Testis (tissue), 3 donors: ENCODE measurements around the gene PDF. TPM values are rescaled to one million over a fixed set of nuclear protein-coding genes. Genes with fewer than 3 reads are reported as not detected.

Source experiments
- DNase-seq: peaks from one replicate; pipeline ENCODE4 v3.0.0-alpha.2; 2019
- H3K27ac ChIP-seq, 2 donors: fragments of 200-600 bp; sonication (generic); one replicate each; pipeline ENCODE4 v1.5.1; 2019
- H3K27me3 ChIP-seq: fragments of 200-600 bp; sonication (generic); one replicate; pipeline ENCODE4 v1.5.1; 2019
- H3K36me3 ChIP-seq: fragments of 200-600 bp; sonication (generic); one replicate; pipeline ENCODE4 v1.5.1; 2017; ENCODE audit warnings: low read depth; ENCODE audit errors: missing control alignments
- H3K4me1 ChIP-seq: fragments of 200-600 bp; sonication (generic); one replicate; pipeline ENCODE4 v1.5.1; 2019
- H3K4me3 ChIP-seq, 2 donors: fragments of 200-600 bp; sonication (generic); one replicate each; pipeline ENCODE4 v1.5.1; 2017 to 2019
- H3K9me3 ChIP-seq: fragments of 200-600 bp; sonication (generic); one replicate; pipeline ENCODE4 v1.5.1; 2017
- POLR2A ChIP-seq: fragments of 450-650 bp; IDR thresholded peaks from one replicate; pipeline ENCODE4 v1.6.1; 2017; ENCODE audit warnings: antibody characterized with exemption, mild to moderate bottlenecking, moderate library complexity
- WGBS, 2 donors: methylation state at CpG; one replicate each; pipeline ENCODE4 v1.1.5; 2018; 5-methylcytosine and 5-hydroxymethylcytosine counted together
- intact Hi-C: fragments of 100-400 bp; cut with DNase I; formaldehyde crosslinking; loops from one replicate; pipeline ENCODE4 v1.15.1; 2023; ENCODE audit warnings: low total_unique reads
- polyA plus RNA-seq: library from polyadenylated mRNA; stranded (reverse); fragments of 350-450 nt; fragmentation: Illumina TruSeq; extraction: RNeasy Lipid Tissue Mini Kit (QIAGEN cat#74804); gene quantifications from one replicate; pipeline ENCODE4 v1.2.3, GENCODE V29; 2014; ENCODE audit warnings: low read depth, low replicate concordance; ENCODE audit not compliant: insufficient read depth
- total RNA-seq, 2 donors: library from RNA; depleted of rRNA; stranded (reverse); fragments of >200 nt; gene quantifications; one replicate each; pipeline ENCODE4 v1.2.3, GENCODE V29; 2016
- TF ChIP-seq, protein P1 (sequence below), 3 experiments: fragments of 450-650 bp in 2 of 3; fragments of 200-600 bp in 1 of 3; sonication (generic) in 1 of 3; IDR thresholded peaks; one replicate each; pipeline ENCODE4 v1.5.1; 2016 to 2019; ENCODE audit warnings: antibody characterized with exemption in 3 of 3, mild to moderate bottlenecking in 2 of 3, moderate library complexity in 1 of 3

PDF gene
- total and polyA plus RNA-seq, 3 donors from 2014 or later, result 3.9 to 27.9 (median 25.7) TPM

DNA sequence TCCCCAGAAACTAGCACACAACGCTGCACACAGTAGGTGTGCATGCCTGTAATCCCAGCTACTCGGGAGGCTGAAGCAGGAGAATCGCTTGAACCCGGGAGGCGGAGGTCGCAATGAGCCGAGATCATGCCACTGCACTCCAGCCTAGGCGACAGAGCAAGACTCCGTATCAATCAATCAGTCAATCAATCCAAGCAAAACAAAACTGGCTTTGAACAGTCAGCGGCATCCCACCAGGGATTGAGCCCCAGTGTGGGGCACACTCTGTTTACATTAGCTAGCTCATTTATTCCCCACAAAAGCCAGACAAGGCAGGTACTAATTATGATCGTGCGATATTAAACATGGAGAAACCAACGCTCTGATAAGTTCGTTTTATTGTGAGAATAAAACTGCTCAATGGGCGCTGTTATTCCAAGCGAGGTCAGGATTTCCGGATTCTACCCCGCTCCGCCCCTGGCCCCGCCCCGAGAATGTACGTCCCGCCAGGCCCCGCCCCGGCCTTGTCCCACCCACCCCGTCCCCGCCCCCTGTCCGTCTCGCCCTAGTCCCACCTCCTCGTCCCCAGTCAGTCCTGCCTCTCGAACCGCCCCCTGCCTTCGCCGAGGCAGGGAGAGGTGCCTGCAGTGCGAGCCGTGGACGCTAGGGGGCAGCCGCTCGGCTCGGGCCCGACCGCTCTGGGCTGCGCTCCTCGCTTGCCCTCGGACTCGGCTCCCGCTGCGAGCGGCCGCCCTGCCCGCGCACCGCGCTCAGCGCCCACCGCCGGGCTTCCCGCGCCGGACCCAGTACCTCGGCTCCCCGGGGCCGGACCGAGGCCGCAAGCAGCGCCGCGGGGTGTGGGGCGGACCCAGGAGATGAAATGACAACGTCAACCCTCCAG is 19.5 kb downstream of the PDF start, which contains the start of gene VPS4A:
VPS4A (plus strand) TSS at position 698 of the 880 bp plus-strand sequence; CDS start at position 860, 162 bp downstream.
- Histone ChIP-seq H3K4me3 (peak within 1 kb of the TSS; percentile 82 to 96), H3K27ac (peak within 1 kb of the TSS; percentile 64 to 89), H3K27me3 (no peaks in the 10 kb centered on the region), H3K36me3 (no peaks in the 10 kb centered on the region), H3K9me3 (no peaks in the 10 kb centered on the region), H3K4me1 (peaks cover 9% of the 10 kb centered on the region)
- DNase-seq, result peak; percentile 98
- 12 to 28% methylated on average over 17 to 42 of the region's 70 CpGs for WGBS, 2 donors
- TF ChIP-seq, protein P1, sequence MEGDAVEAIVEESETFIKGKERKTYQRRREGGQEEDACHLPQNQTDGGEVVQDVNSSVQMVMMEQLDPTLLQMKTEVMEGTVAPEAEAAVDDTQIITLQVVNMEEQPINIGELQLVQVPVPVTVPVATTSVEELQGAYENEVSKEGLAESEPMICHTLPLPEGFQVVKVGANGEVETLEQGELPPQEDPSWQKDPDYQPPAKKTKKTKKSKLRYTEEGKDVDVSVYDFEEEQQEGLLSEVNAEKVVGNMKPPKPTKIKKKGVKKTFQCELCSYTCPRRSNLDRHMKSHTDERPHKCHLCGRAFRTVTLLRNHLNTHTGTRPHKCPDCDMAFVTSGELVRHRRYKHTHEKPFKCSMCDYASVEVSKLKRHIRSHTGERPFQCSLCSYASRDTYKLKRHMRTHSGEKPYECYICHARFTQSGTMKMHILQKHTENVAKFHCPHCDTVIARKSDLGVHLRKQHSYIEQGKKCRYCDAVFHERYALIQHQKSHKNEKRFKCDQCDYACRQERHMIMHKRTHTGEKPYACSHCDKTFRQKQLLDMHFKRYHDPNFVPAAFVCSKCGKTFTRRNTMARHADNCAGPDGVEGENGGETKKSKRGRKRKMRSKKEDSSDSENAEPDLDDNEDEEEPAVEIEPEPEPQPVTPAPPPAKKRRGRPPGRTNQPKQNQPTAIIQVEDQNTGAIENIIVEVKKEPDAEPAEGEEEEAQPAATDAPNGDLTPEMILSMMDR (IDR thresholded peaks at IDR 0.05), result peak; percentile 88 to 96 (median 93)
- TF ChIP-seq POLR2A, result no peak
- intact Hi-C loops, result no loop called here

DNA sequence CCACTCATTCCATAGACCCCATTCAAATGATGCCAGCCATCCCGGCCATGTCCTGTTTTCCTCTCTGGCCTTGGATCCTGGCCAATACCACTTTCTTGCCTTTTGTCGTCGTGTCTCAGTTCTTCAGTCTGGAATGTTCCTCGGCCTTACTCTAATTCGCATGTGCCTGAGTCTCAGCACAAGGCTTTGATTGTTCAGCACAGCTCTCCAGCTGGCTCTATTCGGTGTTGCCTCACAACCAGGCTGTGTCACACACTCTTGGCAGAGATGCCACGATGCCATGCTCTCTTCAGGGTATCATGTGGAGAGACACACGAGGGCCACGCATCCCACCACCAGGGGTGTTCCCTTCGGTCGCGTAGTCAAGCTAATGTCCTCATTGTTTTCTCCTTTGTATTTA is 21.1 kb downstream of the PDF start:
- WGBS, 2 donors, result 77 to 80% methylated on average over 12 of the region's 12 CpGs
- H3K9me3 ChIP-seq, result no peaks in the 10 kb centered on the region
- H3K36me3 ChIP-seq, result no peaks in the 10 kb centered on the region
- H3K4me3 ChIP-seq, result no peak overlapping the region
- H3K27me3 ChIP-seq, result no peaks in the 10 kb centered on the region
- peaks cover 9% of the 10 kb centered on the region for H3K4me1 ChIP-seq
- no peak for DNase-seq
- no peak overlapping the region for H3K27ac ChIP-seq
- intact Hi-C loops, result no loop called here
- TF ChIP-seq POLR2A, result no peak
- TF ChIP-seq, protein P1 (IDR thresholded peaks at IDR 0.05), result no peak

DNA sequence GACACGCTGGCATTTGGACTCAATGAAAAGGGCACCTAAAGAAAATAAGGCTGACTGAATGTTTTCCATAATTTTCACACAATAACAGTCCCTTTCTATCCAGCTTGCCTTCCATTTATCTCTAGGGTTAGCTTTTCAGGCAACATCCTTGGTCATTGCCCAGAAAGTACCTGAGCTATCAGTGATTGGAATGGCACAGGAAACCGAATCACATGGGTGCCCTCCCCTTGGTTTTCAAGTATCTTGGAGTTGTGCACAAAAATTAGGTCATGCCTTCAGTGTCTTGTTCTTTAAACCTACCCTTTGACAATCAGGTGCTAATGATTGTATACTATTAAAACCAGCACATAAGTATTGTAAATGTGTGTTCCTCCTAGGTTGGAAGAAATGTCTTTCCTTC is 22.5 kb downstream of the PDF start:
- H3K9me3 ChIP-seq, result no peaks in the 10 kb centered on the region
- TF ChIP-seq POLR2A, result no peak
- TF ChIP-seq, protein P1 (IDR thresholded peaks at IDR 0.05), result no peak
- intact Hi-C loops, result no loop called here
- H3K36me3 ChIP-seq, result no peaks in the 10 kb centered on the region
- H3K27me3 ChIP-seq, result no peaks in the 10 kb centered on the region
- 87 to 95% methylated on average over 2 of the region's 2 CpGs for WGBS, 2 donors
- H3K27ac ChIP-seq, result no peak overlapping the region
- H3K4me3 ChIP-seq, result no peak overlapping the region
- H3K4me1 ChIP-seq, result peaks cover 9% of the 10 kb centered on the region
- DNase-seq, result no peak

DNA sequence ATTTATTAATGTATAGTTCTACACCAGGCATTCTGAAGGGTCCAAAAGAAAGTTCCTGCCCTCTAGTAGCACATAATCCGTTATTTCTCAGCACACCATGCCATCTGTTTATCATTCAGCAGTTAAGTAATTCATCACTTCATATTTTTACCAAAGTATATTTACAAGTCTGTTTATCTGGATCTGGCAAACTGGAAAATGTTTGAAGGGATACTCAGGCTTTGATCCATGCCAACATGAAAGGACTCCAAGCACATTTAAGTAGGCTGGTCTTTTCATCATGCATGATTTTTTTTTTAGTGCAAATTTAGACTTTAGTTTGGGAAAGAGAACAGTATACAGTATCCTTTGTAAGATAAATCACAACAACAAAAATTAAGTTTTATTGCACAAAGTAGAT is 23.3 kb downstream of the PDF start:
- H3K4me3 ChIP-seq, result no peak overlapping the region
- 88 to 89% methylated on average over 1 of the region's 1 CpG for WGBS, 2 donors
- intact Hi-C loops, result no loop called here
- no peaks in the 10 kb centered on the region for H3K27me3 ChIP-seq
- H3K27ac ChIP-seq, result no peak overlapping the region
- no peaks in the 10 kb centered on the region for H3K36me3 ChIP-seq
- no peaks in the 10 kb centered on the region for H3K9me3 ChIP-seq
- H3K4me1 ChIP-seq, result peaks cover 1% of the 10 kb centered on the region
- TF ChIP-seq, protein P1 (IDR thresholded peaks at IDR 0.05), result no peak
- no peak for TF ChIP-seq POLR2A
- DNase-seq, result no peak
